Panc1 (cell line): ENCODE data around the gene DPP8. TPM values are rescaled to one million over a fixed set of nuclear protein-coding genes. Genes with fewer than 3 reads are reported as not detected.

Experiments used
- ATAC-seq: fragments of 200-7000 bp; cut with Tn5 transposase; 2 replicates; pipeline ENCODE4 v1.9.1; 2020; ENCODE audit warnings: mild to moderate bottlenecking, moderate library complexity
- BruUV-seq: library from RNA; stranded (reverse); fragments of 400-500 nt; replicated peaks from 2 replicates; lab custom pipeline; 2021; lab: Mats Ljungman, UMichigan
- CTCF ChIA-PET: fragments of 300-600 bp; sonication (Branson Sonifier 250); formaldehyde crosslinking; loops from one replicate; lab custom pipeline; 2022; ENCODE audit warnings: antibody characterized with exemption; lab: Charles Lee
- POLR2A ChIA-PET: fragments of 300-600 bp; sonication (Branson Sonifier 250); formaldehyde crosslinking; loops from one replicate; lab custom pipeline; 2022; ENCODE audit warnings: antibody characterized with exemption; lab: Charles Lee
- DNase-seq: peaks from one replicate; pipeline ENCODE4 v3.0.0-alpha.2; 2010; ENCODE audit warnings: low read depth, low spot score
- H3K27ac ChIP-seq: 2 replicates; pipeline ENCODE4 v1.5.1; 2011; ENCODE audit warnings: mild to moderate bottlenecking, low read length, inconsistent platforms
- H3K27me3 ChIP-seq: fragments of 200-500 bp; sonication (Bioruptor generic); 2 replicates; pipeline ENCODE4 v1.6.0; 2014; ENCODE audit warnings: low read length, inconsistent platforms; ENCODE audit not compliant: control insufficient read depth, insufficient read depth
- H3K36me3 ChIP-seq: fragments of 200-500 bp; sonication (Bioruptor generic); 2 replicates; pipeline ENCODE4 v1.5.1; 2014; ENCODE audit warnings: inconsistent platforms, mild to moderate bottlenecking, low read length, moderate library complexity; ENCODE audit not compliant: control insufficient read depth, insufficient read depth
- H3K4me1 ChIP-seq: 2 replicates; pipeline ENCODE4 v1.5.1; 2011; ENCODE audit warnings: inconsistent platforms, mild to moderate bottlenecking, low read length, moderate library complexity; ENCODE audit not compliant: control insufficient read depth, insufficient read depth
- H3K4me3 ChIP-seq, 2 experiments: 2 replicates each; pipeline ENCODE4 v1.5.1; 2011 to 2012; ENCODE audit warnings: low read depth in 2 of 2, low read length in 2 of 2, mild to moderate bottlenecking in 2 of 2, inconsistent platforms in 1 of 2, moderate library complexity in 1 of 2
- H3K9me3 ChIP-seq: fragments of 200-500 bp; sonication (Bioruptor generic); 2 replicates; pipeline ENCODE4 v1.5.1; 2014; ENCODE audit warnings: low read depth, mild to moderate bottlenecking, inconsistent platforms, low read length, moderate library complexity; ENCODE audit not compliant: control insufficient read depth, insufficient read depth
- POLR2AphosphoS5 ChIP-seq: IDR thresholded peaks from 2 replicates; pipeline ENCODE4 v1.6.1; 2012; ENCODE audit warnings: mild to moderate bottlenecking, low read depth, low read length, moderate library complexity
- SIN3A ChIP-seq: IDR thresholded peaks from 2 replicates; pipeline ENCODE4 v1.6.1; 2012; ENCODE audit warnings: low read depth, mild to moderate bottlenecking, low read length, moderate library complexity, borderline replicate concordance; ENCODE audit not compliant: insufficient read depth
- TCF7L2 ChIP-seq: IDR thresholded peaks from 2 replicates; pipeline ENCODE4 v1.6.1; 2011; ENCODE audit warnings: mild to moderate bottlenecking, low read depth, low read length, inconsistent platforms
- in situ Hi-C: cut with HindIII; loops from 2 replicates; pipeline ENCODE4 v1.10.0; 2016; ENCODE audit warnings: low sequenced_read_pairs, low pct_unique_long_range_greater_than_20kb
- intact Hi-C: fragments of 100-400 bp; cut with micrococcal nuclease; formaldehyde crosslinking; loops from one replicate; pipeline ENCODE4 v1.10.0; 2022; ENCODE audit not compliant: unreplicated experiment
- total RNA-seq: library from RNA; stranded (reverse); gene quantifications from one replicate; pipeline ENCODE4 v1.2.1, GENCODE V29; 2021; ENCODE audit not compliant: unreplicated experiment
- TF ChIP-seq, protein P1 (sequence below), 2 experiments: IDR thresholded peaks; 2 replicates each; pipeline ENCODE4 v1.6.1; 2011 to 2012; ENCODE audit warnings: low read depth in 2 of 2, control low read depth in 1 of 2, low read length in 1 of 2, mild to moderate bottlenecking in 1 of 2, moderate library complexity in 1 of 2; ENCODE audit not compliant: insufficient read depth in 1 of 2
- TF ChIP-seq, protein P2 (sequence below): fragments of 450-650 bp; IDR thresholded peaks from 2 replicates; pipeline ENCODE4 v1.5.1; 2017; ENCODE audit warnings: mild to moderate bottlenecking

Gene DPP8
- total RNA-seq, 1 experiment from 2014 or later, result 36.2 TPM

GRCh38 chr15:65420975-65421359, 96.5 kb downstream of the DPP8 start:
- no peaks in the 10 kb centered on the region for H3K9me3 ChIP-seq
- peaks cover 19% of the 10 kb centered on the region for H3K4me1 ChIP-seq
- in situ Hi-C loops (no loop called here), intact Hi-C loops (no loop called here)
- no peak overlapping the region for H3K4me3 ChIP-seq
- ChIA-PET CTCF (interaction anchor here (0.6 kb wide), 1 partner anchor 50 kb away, joined by 6 read pairs; no protein-coding TSS in a partner anchor), POLR2A (interaction anchor here (0.5 to 0.6 kb wide), 2 partner anchors 12 to 124 kb away, joined by 3 to 7 read pairs; no protein-coding TSS in a partner anchor)
- no TSS peak for BruUV-seq
- TF ChIP-seq POLR2AphosphoS5 (no peak), SIN3A (no peak), TCF7L2 (no peak)
- TF ChIP-seq, protein P1, sequence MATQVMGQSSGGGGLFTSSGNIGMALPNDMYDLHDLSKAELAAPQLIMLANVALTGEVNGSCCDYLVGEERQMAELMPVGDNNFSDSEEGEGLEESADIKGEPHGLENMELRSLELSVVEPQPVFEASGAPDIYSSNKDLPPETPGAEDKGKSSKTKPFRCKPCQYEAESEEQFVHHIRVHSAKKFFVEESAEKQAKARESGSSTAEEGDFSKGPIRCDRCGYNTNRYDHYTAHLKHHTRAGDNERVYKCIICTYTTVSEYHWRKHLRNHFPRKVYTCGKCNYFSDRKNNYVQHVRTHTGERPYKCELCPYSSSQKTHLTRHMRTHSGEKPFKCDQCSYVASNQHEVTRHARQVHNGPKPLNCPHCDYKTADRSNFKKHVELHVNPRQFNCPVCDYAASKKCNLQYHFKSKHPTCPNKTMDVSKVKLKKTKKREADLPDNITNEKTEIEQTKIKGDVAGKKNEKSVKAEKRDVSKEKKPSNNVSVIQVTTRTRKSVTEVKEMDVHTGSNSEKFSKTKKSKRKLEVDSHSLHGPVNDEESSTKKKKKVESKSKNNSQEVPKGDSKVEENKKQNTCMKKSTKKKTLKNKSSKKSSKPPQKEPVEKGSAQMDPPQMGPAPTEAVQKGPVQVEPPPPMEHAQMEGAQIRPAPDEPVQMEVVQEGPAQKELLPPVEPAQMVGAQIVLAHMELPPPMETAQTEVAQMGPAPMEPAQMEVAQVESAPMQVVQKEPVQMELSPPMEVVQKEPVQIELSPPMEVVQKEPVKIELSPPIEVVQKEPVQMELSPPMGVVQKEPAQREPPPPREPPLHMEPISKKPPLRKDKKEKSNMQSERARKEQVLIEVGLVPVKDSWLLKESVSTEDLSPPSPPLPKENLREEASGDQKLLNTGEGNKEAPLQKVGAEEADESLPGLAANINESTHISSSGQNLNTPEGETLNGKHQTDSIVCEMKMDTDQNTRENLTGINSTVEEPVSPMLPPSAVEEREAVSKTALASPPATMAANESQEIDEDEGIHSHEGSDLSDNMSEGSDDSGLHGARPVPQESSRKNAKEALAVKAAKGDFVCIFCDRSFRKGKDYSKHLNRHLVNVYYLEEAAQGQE (IDR thresholded peaks at IDR 0.05; ENCODE audit: insufficient read depth in 1 of 2, low read depth in 2 of 2, low read length in 1 of 2), result no peak
- TF ChIP-seq, protein P2, sequence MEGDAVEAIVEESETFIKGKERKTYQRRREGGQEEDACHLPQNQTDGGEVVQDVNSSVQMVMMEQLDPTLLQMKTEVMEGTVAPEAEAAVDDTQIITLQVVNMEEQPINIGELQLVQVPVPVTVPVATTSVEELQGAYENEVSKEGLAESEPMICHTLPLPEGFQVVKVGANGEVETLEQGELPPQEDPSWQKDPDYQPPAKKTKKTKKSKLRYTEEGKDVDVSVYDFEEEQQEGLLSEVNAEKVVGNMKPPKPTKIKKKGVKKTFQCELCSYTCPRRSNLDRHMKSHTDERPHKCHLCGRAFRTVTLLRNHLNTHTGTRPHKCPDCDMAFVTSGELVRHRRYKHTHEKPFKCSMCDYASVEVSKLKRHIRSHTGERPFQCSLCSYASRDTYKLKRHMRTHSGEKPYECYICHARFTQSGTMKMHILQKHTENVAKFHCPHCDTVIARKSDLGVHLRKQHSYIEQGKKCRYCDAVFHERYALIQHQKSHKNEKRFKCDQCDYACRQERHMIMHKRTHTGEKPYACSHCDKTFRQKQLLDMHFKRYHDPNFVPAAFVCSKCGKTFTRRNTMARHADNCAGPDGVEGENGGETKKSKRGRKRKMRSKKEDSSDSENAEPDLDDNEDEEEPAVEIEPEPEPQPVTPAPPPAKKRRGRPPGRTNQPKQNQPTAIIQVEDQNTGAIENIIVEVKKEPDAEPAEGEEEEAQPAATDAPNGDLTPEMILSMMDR, result no peak
- H3K27me3 ChIP-seq, result no peaks in the 10 kb centered on the region; the same call in 1 of the 2 replicates
- no peak overlapping the region; the same call in 1 of the 2 replicates for H3K27ac ChIP-seq
- ATAC-seq (no peak), DNase-seq (no peak)
- H3K36me3 ChIP-seq, result no peaks in the 10 kb centered on the region

DNA sequence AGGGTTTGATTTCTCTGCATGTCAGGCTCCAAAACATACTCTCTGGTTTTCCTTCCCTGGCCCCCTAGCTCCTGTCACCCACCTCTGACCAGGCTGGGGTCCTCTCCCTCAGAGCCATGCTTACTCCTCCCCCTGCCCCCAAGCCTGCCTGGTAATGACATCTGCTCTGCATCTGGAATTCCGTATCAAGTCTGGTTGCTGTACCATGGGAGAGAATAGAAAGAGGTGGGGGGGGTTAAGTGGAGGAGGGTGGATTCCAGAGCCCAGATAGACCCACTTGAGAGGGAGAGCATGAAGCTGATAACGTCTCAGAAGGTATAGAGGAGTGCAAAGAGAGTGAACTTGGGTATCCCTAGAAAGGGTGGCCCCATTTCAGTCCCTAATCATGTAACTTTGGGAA, 98.9 kb downstream of the DPP8 start:
- ATAC-seq (no peak), DNase-seq (no peak)
- in situ Hi-C loops (no loop called here), intact Hi-C loops (no loop called here)
- Histone ChIP-seq H3K9me3 (no peaks in the 10 kb centered on the region), H3K27ac (no peak overlapping the region), H3K4me1 (peaks cover 40% of the 10 kb centered on the region), H3K27me3 (no peaks in the 10 kb centered on the region), H3K4me3 (no peak overlapping the region), H3K36me3 (no peaks in the 10 kb centered on the region)
- TF ChIP-seq, protein P2, result no peak
- TF ChIP-seq, protein P1 (IDR thresholded peaks at IDR 0.05; ENCODE audit: insufficient read depth in 1 of 2, low read depth in 2 of 2, low read length in 1 of 2), result no peak
- TF ChIP-seq POLR2AphosphoS5 (no peak), SIN3A (no peak), TCF7L2 (no peak)
- ChIA-PET CTCF (no interaction called here), POLR2A (no interaction called here)
- BruUV-seq, result no TSS peak
